Hepatocyte (in vitro differentiated cells): ENCODE results near the gene DOCK2.

Source experiments
- CTCF ChIP-seq: fragments of 200-600 bp; sonication (generic); IDR thresholded peaks from 2 replicates; pipeline ENCODE4 v1.5.1; 2016; ENCODE audit warnings: antibody characterized with exemption, mild to moderate bottlenecking; ENCODE audit not compliant: poor library complexity
- EZH2 ChIP-seq: fragments of 200-600 bp; sonication (generic); IDR thresholded peaks from 2 replicates; pipeline ENCODE4 v1.6.1; 2016; ENCODE audit warnings: antibody characterized with exemption, mild to moderate bottlenecking, borderline replicate concordance

- TF ChIP-seq CTCF (no peak), EZH2 (no peak)
Observed at GRCh38 chr5:170092455-170093101, 455.5 kb downstream of the DOCK2 start.
